Endothelial cell of umbilical vein (primary cell): ENCODE measurements around the gene TLE3. TPM values are rescaled to one million over a fixed set of nuclear protein-coding genes. Genes with fewer than 3 reads are reported as not detected.

Experiments used
- BruUV-seq: library from RNA; stranded (reverse); fragments of 400-500 nt; replicated peaks from 2 replicates; lab custom pipeline; 2021; lab: Mats Ljungman, UMichigan
- CTCF ChIA-PET: fragments of 300-600, 350-600 bp; sonication (Branson Sonifier 250); formaldehyde crosslinking; loops from one replicate; lab custom pipeline; 2021; ENCODE audit warnings: antibody characterized with exemption, inconsistent platforms; lab: Charles Lee
- POLR2A ChIA-PET: fragments of 300-600, 350-600 bp; sonication (Branson Sonifier 250); formaldehyde crosslinking; loops from one replicate; lab custom pipeline; 2021; ENCODE audit warnings: antibody characterized with exemption, inconsistent platforms; lab: Charles Lee
- DNase-seq: peaks from one replicate; pipeline ENCODE4 v3.0.0-alpha.2; 2011; ENCODE audit warnings: low read depth, low spot score
- FAIRE-seq: peaks from 2 replicates; lab custom pipeline; 2011; peaks lifted over from hg19 to GRCh38; lab: Jason Lieb, UNC
- H2AFZ ChIP-seq: 2 replicates; pipeline ENCODE4 v1.6.0; 2012; ENCODE audit warnings: low read depth, low read length, control low read depth, inconsistent platforms
- H3K27ac ChIP-seq: 2 replicates; pipeline ENCODE4 v1.5.1; 2011; ENCODE audit warnings: low read depth, mild to moderate bottlenecking, control low read depth, low read length, moderate library complexity; ENCODE audit not compliant: insufficient read depth
- H3K27me3 ChIP-seq, 2 experiments: 2 replicates each; pipeline versions ENCODE4 v1.6.0 to v1.6.1; 2011; ENCODE audit warnings: low read length in 2 of 2, mixed read lengths in 1 of 2; ENCODE audit not compliant: control insufficient read depth in 2 of 2, insufficient read depth in 2 of 2
- H3K36me3 ChIP-seq, 2 experiments: 2 replicates in 1 of 2; 3 replicates in 1 of 2; pipeline ENCODE4 v1.5.1; 2011; ENCODE audit warnings: low read length in 2 of 2, mild to moderate bottlenecking in 1 of 2, moderate library complexity in 1 of 2; ENCODE audit not compliant: control insufficient read depth in 2 of 2, insufficient read depth in 2 of 2; ENCODE audit errors: extremely low read depth in 1 of 2
- H3K4me1 ChIP-seq: 3 replicates; pipeline ENCODE4 v1.5.1; 2011; ENCODE audit warnings: mild to moderate bottlenecking, low read length; ENCODE audit not compliant: control insufficient read depth, insufficient read depth; ENCODE audit errors: extremely low read depth
- H3K4me2 ChIP-seq: 2 replicates; pipeline ENCODE4 v1.6.1; 2011; ENCODE audit warnings: low read length, control low read depth, mixed read lengths; ENCODE audit not compliant: insufficient read depth
- H3K4me3 ChIP-seq, 3 experiments: fragments of 200-600 bp in 1 of 3; sonication (generic), shearing (Covaris generic) in 1 of 3; replicated peaks in 1 of 3; 2 replicates each; pipeline ENCODE4 v1.5.1; 2011 to 2016; ENCODE audit warnings: control low read depth in 3 of 3, low read length in 3 of 3, mild to moderate bottlenecking in 2 of 3, inconsistent platforms in 1 of 3, low read depth in 1 of 3, moderate library complexity in 1 of 3; ENCODE audit not compliant: insufficient read depth in 1 of 3
- H3K79me2 ChIP-seq: 2 replicates; pipeline ENCODE4 v1.6.0; 2012; ENCODE audit warnings: low read length, inconsistent platforms; ENCODE audit not compliant: control insufficient read depth, insufficient read depth
- H3K9ac ChIP-seq: replicated peaks from 2 replicates; pipeline ENCODE3; 2011; ENCODE audit warnings: low read length, control low read depth; ENCODE audit not compliant: insufficient read depth; ENCODE audit errors: extremely low read depth
- H3K9me1 ChIP-seq: replicated peaks from 3 replicates; pipeline ENCODE4 v1.6.0; 2011; ENCODE audit warnings: mild to moderate bottlenecking, low read length; ENCODE audit not compliant: control insufficient read depth, insufficient read depth; ENCODE audit errors: extremely low read depth
- H3K9me3 ChIP-seq: replicated peaks from 2 replicates; pipeline ENCODE4 v1.5.1; 2012; ENCODE audit warnings: low read length, inconsistent platforms; ENCODE audit not compliant: control insufficient read depth, insufficient read depth
- H4K20me1 ChIP-seq: replicated peaks from 2 replicates; pipeline ENCODE3; 2011; ENCODE audit warnings: mild to moderate bottlenecking, low read length; ENCODE audit not compliant: control insufficient read depth, insufficient read depth; ENCODE audit errors: extremely low read depth
- EZH2 ChIP-seq: IDR thresholded peaks from 2 replicates; pipeline ENCODE4 v1.6.1; 2012; ENCODE audit warnings: borderline replicate concordance, low read depth, mild to moderate bottlenecking, moderate library complexity, low read length, inconsistent platforms; ENCODE audit not compliant: severe bottlenecking
- FOS ChIP-seq: IDR thresholded peaks from 2 replicates; pipeline ENCODE4 v1.6.1; 2011; ENCODE audit warnings: mild to moderate bottlenecking, low read length, moderate library complexity, borderline replicate concordance; ENCODE audit not compliant: insufficient read depth
- GATA2 ChIP-seq: IDR thresholded peaks from 2 replicates; pipeline ENCODE4 v1.7.0; 2011; ENCODE audit warnings: low read depth, mild to moderate bottlenecking, moderate library complexity, mixed read lengths, low read length; ENCODE audit not compliant: insufficient read length, insufficient read depth
- JUN ChIP-seq: IDR thresholded peaks from 2 replicates; pipeline ENCODE4 v1.6.1; 2011; ENCODE audit warnings: borderline replicate concordance, low read depth; ENCODE audit not compliant: insufficient read length, insufficient read depth
- MYC ChIP-seq: IDR thresholded peaks from one replicate; pipeline ENCODE4 v1.6.1; 2011; ENCODE audit warnings: mild to moderate bottlenecking, low read depth, low read length
- POLR2A ChIP-seq: IDR thresholded peaks from 2 replicates; pipeline ENCODE4 v1.6.1; 2012; ENCODE audit warnings: low read depth, mild to moderate bottlenecking, control low read depth, low read length
- POLR2AphosphoS5 ChIP-seq: IDR thresholded peaks from 2 replicates; pipeline ENCODE4 v1.6.1; 2012; ENCODE audit warnings: low read depth, mild to moderate bottlenecking, control low read depth, low read length, moderate library complexity; ENCODE audit not compliant: insufficient read depth
- dilution Hi-C: fragments of 300-500 bp; cut with MboI; formaldehyde crosslinking; loops from one replicate; pipeline ENCODE4 v1.15.0; 2019; ENCODE audit warnings: low sequenced_read_pairs; ENCODE audit not compliant: extremely low pct_ligation_motif_present
- intact Hi-C: fragments of 100-400 bp; cut with micrococcal nuclease; formaldehyde crosslinking; loops from one replicate; pipeline ENCODE4 v1.10.0; 2022
- polyA plus RNA-seq, 4 experiments: library from polyadenylated mRNA; depleted of rRNA in 3 of 4; stranded (reverse) in 3 of 4; unstranded in 1 of 4; fragments of >200 nt; gene quantifications; 2 replicates each; pipeline versions ENCODE4 v1.2.1 to v1.2.3, GENCODE V29; 2011 to 2012; ENCODE audit warnings: missing spikeins in 1 of 4
- total RNA-seq: library from RNA; stranded (reverse); gene quantifications from 2 replicates; pipeline ENCODE4 v1.2.3, GENCODE V29; 2021
- TF ChIP-seq, protein P1 (sequence below), 2 donors: IDR thresholded peaks; 1 replicate in 1 of 2; 2 replicates in 1 of 2; pipeline ENCODE4 v1.5.1; 2011; ENCODE audit warnings: low read length in 2 of 2, mild to moderate bottlenecking in 2 of 2, moderate library complexity in 2 of 2, control low read depth in 1 of 2, inconsistent platforms in 1 of 2, low read depth in 1 of 2; ENCODE audit not compliant: insufficient read depth in 1 of 2; ENCODE audit errors: extremely low read depth in 1 of 2
- TF ChIP-seq, protein P2 (sequence below): IDR thresholded peaks from 2 replicates; pipeline ENCODE4 v1.6.1; 2011; ENCODE audit not compliant: insufficient read depth, insufficient read length

The TLE3 gene
- total and polyA plus RNA-seq, 2 donors (not counting 3 experiments of a cell fraction or from before 2014, with no cell fraction given) = 40.5 to 56.9 TPM

DNA sequence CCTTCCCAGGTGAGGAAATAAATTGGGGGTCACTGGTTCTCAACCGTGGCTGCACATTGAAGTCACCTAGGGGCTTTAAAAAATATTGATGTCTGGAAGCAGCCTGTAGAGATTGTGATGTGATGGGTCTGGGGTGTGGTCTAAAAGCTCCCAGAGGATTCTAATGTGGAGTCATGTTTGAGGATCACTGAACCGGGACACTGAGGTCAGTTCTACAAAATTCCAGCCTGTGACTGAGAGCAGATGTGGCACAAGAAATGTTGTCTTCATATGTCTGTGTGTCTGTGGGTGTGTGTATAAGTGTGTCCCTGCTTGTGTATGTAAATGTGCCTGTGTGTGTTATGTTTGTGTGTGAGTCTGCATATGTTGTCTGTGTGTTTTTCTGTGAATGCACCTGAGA is 79.9 kb downstream of the TLE3 start:
- no peaks in the 10 kb centered on the region for H3K36me3 ChIP-seq
- no TSS peak for BruUV-seq
- no peaks in the 10 kb centered on the region for H3K9me3 ChIP-seq
- dilution Hi-C loops (no loop called here), intact Hi-C loops (no loop called here)
- ChIA-PET CTCF (no interaction called here), POLR2A (no interaction called here)
- no peaks in the 10 kb centered on the region for H3K79me2 ChIP-seq
- H4K20me1 ChIP-seq = no peaks in the 10 kb centered on the region
- peaks cover 0 to 2% of the 10 kb centered on the region in 2 experiments for H3K27me3 ChIP-seq
- H3K27ac ChIP-seq = no peak overlapping the region
- no peak overlapping the region for H3K4me2 ChIP-seq
- no peak overlapping the region for H2AFZ ChIP-seq
- H3K4me1 ChIP-seq = no peaks in the 10 kb centered on the region
- no peak overlapping the region for H3K4me3 ChIP-seq
- FAIRE-seq = no peak
- DNase-seq = no peak
- no peaks in the 10 kb centered on the region for H3K9me1 ChIP-seq
- no peak for TF ChIP-seq JUN
- TF ChIP-seq FOS = no peak
- TF ChIP-seq EZH2 = no peak
- TF ChIP-seq POLR2AphosphoS5 = no peak
- no peak overlapping the region for H3K9ac ChIP-seq

DNA sequence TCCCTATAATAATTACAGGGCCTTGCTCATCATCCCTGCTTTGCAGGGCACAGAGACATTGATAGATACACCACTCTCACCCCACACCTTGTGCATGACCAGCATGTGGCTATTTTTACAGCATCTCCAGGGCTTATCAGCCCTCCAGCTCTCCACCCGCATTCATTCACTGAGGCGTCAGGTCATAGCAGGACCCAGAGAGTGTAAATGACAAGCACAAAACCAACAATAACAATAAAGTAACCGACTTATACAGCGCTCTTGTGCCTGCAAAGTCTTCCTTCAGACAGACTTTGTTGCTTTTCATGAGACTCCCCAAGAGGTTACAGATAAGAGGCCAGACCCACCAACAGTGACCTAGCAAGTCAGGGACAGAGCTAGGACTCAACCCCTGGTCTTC is 80.7 kb downstream of the TLE3 start:
- no peak overlapping the region for H3K27ac ChIP-seq
- no peak for DNase-seq
- H3K9me3 ChIP-seq = no peaks in the 10 kb centered on the region
- no peaks in the 10 kb centered on the region for H3K79me2 ChIP-seq
- no peak for TF ChIP-seq JUN
- TF ChIP-seq GATA2 = no peak
- no peak for TF ChIP-seq EZH2
- no peak for TF ChIP-seq FOS
- TF ChIP-seq, protein P1, sequence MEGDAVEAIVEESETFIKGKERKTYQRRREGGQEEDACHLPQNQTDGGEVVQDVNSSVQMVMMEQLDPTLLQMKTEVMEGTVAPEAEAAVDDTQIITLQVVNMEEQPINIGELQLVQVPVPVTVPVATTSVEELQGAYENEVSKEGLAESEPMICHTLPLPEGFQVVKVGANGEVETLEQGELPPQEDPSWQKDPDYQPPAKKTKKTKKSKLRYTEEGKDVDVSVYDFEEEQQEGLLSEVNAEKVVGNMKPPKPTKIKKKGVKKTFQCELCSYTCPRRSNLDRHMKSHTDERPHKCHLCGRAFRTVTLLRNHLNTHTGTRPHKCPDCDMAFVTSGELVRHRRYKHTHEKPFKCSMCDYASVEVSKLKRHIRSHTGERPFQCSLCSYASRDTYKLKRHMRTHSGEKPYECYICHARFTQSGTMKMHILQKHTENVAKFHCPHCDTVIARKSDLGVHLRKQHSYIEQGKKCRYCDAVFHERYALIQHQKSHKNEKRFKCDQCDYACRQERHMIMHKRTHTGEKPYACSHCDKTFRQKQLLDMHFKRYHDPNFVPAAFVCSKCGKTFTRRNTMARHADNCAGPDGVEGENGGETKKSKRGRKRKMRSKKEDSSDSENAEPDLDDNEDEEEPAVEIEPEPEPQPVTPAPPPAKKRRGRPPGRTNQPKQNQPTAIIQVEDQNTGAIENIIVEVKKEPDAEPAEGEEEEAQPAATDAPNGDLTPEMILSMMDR (IDR thresholded peaks at IDR 0.05; ENCODE audit: extremely low read depth in 1 of 2, insufficient read depth in 1 of 2, low read depth in 1 of 2, low read length in 2 of 2) = no peak
- TF ChIP-seq, protein P2, sequence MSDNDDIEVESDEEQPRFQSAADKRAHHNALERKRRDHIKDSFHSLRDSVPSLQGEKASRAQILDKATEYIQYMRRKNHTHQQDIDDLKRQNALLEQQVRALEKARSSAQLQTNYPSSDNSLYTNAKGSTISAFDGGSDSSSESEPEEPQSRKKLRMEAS = no peak
- no peak for TF ChIP-seq POLR2A
- TF ChIP-seq POLR2AphosphoS5 = no peak
- TF ChIP-seq MYC = no peak
- H3K27me3 ChIP-seq = peaks cover 0 to 2% of the 10 kb centered on the region in 2 experiments
- H3K4me1 ChIP-seq = no peaks in the 10 kb centered on the region
- H3K36me3 ChIP-seq = no peaks in the 10 kb centered on the region
- intact Hi-C loops (no loop called here), dilution Hi-C loops (no loop called here)
- no peak for FAIRE-seq
- no peak overlapping the region for H3K4me3 ChIP-seq
- H3K4me2 ChIP-seq = no peak overlapping the region
- H3K9ac ChIP-seq = no peak overlapping the region
- BruUV-seq = no TSS peak
- H2AFZ ChIP-seq = no peak overlapping the region
- H4K20me1 ChIP-seq = no peaks in the 10 kb centered on the region
- H3K9me1 ChIP-seq = no peaks in the 10 kb centered on the region
- POLR2A ChIA-PET = no interaction called here
- CTCF ChIA-PET = no interaction called here
